Subcutaneous adipose tissue (tissue), 4 donors: ENCODE results near the gene TBXT. TPM values are rescaled to one million over a fixed set of nuclear protein-coding genes. Genes with fewer than 3 reads are reported as not detected.

Source experiments
- total RNA-seq, 4 donors: library from RNA; depleted of rRNA; stranded (reverse); fragments of >200 nt; gene quantifications; one replicate each; pipeline ENCODE4 v1.1.0, GENCODE V29; 2016
- TF ChIP-seq, protein P1 (sequence below): fragments of 450-650 bp; IDR thresholded peaks from one replicate; pipeline ENCODE4 v1.5.1; 2016; ENCODE audit warnings: low read depth, mild to moderate bottlenecking, control low read depth, antibody characterized with exemption, moderate library complexity

TBXT gene
- total RNA-seq, 4 donors from 2014 or later, result not detected

DNA sequence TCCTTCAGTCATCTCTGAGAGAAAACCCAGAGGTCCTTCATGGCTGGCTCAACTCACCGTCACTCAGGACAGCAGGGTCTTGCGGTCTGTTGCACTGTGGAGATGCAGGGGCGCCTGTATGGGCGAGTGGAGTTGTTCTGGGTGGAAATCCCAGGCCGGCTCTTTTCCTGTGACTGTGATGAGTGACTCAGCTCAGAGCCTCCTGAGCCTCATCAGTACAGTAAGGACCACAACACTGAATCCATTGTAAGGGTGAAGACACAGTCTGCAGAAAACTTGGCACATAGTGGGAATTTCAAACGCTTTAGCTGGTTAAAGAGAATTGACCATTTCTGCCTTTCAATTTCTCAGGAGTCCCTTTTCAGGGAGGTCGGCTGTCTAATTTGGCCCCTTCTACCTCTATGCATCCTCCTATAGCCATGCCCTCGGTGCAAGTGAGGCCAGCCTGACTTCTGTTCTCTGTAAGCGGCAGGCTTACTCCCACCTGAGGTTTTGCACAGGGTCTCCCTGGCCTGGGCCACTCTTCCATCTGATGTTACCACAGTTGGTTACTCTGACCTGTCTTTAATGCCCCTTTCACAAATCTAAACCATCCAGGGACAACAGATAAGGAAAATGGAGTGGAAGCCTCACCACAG, 35.5 kb upstream of the TBXT start:
- TF ChIP-seq, protein P1, sequence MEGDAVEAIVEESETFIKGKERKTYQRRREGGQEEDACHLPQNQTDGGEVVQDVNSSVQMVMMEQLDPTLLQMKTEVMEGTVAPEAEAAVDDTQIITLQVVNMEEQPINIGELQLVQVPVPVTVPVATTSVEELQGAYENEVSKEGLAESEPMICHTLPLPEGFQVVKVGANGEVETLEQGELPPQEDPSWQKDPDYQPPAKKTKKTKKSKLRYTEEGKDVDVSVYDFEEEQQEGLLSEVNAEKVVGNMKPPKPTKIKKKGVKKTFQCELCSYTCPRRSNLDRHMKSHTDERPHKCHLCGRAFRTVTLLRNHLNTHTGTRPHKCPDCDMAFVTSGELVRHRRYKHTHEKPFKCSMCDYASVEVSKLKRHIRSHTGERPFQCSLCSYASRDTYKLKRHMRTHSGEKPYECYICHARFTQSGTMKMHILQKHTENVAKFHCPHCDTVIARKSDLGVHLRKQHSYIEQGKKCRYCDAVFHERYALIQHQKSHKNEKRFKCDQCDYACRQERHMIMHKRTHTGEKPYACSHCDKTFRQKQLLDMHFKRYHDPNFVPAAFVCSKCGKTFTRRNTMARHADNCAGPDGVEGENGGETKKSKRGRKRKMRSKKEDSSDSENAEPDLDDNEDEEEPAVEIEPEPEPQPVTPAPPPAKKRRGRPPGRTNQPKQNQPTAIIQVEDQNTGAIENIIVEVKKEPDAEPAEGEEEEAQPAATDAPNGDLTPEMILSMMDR, result no peak

DNA sequence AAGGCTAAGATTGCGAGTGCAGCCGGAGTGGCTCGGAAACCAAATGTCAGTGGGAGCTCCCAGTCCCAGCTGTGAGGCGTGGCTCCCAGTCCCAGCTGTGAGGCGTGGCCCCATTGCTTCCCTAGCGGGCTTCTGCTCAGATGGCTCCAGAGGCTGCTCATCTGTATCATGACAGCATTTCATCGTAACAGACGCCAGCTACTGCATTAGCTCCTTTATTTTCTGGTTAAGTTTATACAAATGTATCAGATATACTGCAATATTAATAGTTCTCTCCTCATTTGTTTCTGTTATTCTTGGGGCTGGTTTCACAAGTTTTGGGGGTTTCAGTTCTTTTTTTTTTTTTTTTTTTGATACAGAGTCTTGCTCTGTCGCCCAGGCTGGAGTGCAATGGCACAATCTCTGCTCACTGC, 34.7 kb upstream of the TBXT start:
- TF ChIP-seq, protein P1, result no peak

DNA sequence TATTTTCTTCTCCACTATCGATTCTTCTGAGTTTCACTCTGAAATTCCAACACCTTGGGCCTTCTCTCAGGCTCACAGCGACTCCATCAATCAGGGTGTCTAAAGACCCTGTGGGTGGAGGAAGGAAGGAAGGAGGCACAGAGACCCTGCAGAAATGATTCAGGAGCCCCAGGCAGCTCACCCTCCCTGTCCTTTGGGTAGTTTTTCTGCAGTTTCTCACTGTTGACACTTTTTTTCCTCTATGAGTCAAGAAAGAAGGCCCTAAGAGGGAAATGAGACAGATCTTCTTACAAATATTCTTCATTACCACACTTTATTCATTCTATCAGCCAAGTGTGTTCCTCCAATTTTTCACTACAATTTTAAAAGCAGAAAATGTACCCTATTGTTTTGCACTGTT, 34.2 kb upstream of the TBXT start:
- TF ChIP-seq, protein P1, result no peak

DNA sequence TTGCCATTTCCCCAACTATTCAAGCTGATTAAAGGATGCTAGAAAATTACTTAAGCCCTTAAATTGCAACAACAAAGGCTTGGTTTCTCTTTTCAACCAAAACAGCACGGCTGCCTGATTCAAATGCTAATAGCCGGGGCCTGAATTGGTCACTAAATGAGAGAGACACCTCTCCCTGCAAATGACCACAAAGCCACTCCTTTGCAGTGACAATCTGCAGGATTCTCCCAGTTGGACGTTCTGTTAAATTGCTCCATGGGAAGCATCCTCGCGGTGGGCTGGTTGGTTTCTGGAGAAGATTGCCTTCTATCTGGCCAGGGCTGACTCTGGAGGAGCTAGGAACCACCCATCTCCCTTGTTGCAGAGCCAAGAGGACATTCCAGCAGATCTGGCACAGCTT, 29.7 kb upstream of the TBXT start:
- TF ChIP-seq, protein P1, result no peak

DNA sequence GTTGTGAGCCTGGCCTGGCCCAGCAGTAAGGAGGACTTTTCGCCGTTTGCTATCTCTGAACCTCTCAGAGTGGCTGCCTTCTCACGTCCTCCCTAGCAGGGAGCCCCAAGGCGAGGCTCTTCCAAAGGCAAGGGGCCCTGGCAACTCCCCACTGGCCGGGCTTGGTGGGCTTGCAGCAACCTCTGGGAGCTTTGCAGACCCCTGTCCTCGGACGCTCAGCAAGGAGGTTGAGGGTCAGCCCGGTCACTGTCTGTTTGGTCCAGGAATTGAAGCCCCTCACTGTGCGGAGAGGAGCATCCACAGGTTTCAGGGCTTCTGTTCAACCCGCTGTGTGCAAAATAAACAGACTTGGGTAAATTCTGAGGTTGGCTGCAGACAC, 28.2 kb upstream of the TBXT start:
- TF ChIP-seq, protein P1, result no peak

DNA sequence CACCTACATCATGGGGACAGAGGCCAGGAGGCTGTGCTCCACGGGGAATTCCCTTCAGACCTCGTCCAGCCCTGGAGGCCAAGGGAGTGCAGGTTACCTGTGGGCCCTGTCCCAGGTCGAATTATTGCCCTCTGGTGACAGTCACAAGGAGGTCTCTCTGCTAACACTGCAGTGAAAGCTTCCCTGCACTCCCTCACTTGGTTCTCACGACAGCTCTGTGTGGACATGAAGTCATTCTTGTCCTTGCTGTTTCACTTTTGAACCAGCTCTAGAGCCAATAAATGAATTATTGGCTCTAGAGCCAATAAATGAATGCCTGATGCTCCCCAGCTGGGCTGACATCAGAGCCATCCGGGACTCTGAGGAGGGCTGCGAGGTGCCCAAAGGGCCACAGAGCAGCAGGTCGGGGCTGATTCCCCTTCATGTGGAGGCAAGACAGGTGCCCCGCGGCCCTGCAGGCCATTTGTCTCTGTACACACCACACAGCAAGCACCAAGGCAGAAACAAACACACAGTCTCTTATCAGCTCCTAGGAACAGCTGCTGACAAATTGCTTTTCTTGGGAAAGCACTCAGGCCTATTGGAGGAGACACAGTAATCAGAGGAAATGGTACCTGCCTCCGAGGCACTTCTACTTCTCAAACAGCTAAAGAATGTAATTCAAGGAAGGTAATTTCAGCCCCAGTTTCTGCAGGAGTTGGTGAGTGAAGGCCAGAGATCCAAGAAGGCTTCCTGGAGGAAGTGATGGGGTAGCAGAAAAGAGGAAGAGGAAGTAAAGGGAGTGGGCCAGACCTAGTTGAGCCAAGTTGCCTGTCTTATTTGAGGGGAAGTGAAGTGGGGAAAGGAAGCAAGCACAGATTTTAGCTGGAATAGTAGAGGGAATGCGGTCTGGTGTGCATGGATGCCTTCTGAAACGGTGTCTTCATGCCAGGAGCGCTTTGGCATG, 27.5 kb upstream of the TBXT start:
- TF ChIP-seq, protein P1, result no peak

DNA sequence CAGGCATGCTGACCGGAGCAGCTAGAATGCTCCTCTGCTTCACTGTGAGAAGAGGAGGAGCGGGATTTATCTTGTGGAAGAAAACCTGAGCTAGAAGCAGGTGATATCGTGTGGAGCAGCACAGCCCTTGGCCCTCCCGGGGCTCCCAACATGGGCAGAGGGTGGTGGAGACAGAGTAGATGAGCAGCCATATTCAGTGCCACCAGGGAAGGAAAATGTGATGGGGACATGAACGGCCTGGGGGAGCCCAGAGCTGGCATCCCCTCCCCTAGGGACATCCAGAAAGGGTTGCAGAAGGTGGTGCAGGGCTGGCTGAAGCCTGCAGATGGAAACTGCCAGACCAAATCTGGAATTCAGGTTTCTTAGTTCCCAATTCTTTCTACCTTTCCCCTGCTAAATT, 24.9 kb upstream of the TBXT start:
- TF ChIP-seq, protein P1, result no peak
